ENCODE results near the gene ALDH3B2.
"Not testable (repeated sequence)": the region's sequence is repeated elsewhere in the genome, so short reads cannot be mapped to it uniquely, and the experiment has no call there.

Gene ALDH3B2

DNA sequence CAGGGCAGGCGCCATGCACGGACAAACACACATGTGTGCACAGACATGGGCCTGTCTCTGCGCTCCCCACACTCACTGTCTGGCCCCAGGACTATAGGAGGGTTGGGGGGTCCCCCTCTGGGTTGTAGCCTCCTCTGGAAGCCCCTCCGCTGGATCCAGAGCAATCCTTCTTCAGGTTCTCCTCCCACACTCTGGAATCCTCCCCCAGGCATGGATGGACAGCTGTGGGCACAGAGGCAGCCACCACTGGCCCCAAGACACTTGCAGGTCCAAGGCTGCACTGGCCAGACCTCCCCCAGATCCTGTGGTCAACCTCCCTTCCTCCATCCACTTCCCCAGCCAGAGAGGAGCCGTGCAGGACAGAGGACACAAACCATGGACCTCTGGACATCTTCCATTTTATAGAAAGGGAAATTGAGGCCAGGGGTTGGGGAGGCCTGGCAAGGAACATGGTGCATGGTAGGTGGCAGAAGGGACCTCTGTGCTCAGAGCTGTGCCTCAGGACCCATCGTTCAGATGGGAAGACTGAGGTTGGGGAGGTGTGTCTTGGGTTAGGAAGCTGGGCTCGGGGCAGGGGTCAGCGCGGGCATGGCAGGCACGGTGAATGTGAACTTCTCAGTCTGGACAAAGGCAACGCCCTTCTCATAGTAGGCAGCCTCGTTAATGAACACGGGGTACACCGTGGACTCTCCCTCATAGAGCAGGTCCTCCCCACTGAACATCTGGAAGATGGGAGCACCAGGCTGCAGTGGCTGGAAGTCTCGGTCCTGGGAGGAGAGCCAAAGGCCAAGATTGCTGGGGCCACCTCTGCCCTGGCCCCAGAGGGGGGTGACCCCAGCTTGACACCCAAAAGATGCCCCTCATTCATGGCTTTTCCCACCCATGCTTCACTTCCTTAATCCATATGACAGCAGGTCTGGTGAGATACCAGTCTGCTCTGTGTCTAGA, 32.0 kb downstream of the ALDH3B2 start:
- no peak for DNase-seq (ENCODE audit: low read depth)

DNA sequence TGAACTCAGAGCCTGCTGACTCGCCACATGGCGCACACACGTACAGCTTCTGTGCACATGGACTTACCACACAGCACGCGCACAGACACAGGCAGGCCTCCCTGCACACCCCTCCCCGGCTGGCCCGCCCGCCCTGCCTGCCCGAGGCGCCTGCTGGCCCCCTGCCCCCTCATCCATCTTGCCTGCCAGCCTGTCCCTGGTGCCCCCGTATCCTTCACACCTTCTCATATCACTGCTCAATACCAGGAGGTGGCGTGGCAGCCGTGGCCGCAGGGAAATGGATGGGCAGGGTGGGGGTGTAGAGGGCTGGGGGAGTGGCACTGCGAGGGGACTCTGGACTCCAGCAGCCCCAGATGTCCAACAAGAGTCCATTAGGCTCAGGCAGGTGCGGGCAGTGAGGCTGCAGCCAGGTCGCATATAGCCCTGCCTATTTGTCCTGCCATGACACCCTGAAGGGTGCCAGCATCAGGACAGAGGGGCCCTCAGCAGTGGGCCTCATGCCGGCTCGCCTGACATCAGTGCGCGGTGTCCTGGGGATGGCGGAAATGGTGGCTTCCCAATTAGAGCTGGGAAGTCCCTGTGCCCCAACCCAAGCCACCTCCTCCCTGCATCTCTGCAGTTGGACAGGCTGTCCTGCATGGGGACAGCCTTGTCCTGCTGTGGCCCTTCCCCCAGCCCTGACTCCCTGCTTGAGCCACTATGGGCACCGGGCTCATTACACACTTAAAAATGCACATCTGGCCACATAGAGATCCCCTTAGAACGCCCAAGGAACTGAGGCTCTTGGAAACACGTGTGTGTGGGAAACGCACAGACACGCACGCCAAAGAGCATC, 32.9 kb downstream of the ALDH3B2 start:
- no peak for DNase-seq (ENCODE audit: low read depth)

DNA sequence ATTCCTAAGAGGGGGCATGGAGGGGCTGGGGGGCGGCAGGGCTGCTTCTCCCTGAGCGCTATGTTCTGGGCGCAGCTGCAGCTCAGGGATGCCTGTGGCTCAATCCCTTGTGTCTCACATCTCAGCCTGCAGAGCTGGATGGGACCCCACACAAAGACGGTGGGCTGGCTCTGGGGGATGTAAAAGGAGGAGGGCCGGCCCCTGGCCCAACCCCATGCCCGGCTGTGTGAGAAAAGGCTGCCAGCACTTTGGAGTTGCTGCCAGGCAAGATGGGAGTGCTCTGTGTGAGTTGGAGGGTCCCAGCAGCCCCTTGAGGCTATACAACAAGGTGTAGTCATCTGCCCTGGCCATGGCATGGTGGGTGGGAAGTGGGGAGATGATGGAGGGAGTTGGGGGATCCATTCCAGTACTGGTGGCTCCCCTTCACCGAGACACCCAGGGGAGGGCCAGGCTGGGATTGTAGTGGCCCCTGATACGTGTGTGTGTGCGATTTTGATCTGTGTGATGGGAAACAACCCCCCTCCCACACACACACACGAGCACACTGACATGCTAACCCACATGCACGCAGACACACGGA, 33.6 kb downstream of the ALDH3B2 start:
- no peak for DNase-seq (ENCODE audit: low read depth)

DNA sequence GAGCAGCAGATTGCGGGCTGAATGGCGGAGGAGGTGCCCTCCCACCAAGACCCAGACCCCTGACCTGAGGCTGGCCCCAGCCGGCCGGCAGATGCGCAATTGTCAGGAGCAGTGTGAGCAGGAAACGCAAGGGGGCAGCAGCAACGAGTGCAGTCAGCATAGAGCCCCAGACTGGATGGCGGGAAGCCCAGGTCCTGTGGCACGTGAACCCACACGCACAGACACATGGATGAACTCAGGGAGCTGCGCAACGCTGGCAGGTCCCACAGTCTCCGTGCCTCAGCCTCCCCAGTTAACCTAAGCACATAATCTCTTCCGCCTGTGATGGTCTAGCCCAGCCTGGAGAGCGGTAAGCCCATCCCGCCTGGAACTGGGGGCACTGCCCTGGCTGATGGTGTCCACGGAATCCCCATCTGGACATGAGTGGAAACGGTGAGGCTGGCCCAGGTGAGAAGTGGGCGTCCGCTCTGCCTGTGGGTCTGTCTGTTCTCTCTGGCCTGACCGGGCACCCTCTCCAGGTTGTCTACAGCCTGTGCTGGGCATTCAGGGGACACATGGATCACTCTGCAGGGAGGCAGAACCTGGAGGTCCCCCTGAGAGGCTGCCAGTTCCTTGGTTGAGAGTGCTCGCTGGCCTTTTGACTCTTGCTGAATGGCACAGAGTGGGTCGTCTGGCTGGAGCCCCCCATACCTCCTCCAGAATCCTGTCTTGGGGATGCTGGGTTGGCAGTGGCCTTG, 34.2 kb downstream of the ALDH3B2 start:
- peak; percentile 36 for DNase-seq (ENCODE audit: low read depth)

DNA sequence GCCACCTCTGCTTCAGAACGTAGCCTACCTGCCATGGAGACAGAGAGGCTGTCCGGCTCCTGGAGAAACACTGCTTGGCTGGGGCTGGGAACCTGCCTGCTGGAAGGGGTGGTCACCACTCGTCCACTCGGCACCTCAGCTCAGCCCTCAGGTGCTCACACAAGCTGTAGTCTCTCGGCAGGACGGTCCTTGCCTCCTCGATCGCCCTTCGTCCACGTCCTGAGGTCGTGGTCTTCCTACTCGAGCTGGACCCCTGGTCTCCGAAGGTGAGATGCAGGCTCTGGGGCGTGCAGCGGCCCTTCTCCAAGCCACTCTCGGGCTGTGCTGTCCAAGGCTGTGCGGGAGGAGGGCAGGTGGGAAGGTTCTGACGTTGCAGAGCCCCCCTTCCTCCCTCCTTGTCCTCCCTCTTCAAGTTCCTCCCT, 35.0 kb downstream of the ALDH3B2 start, which contains the start of gene TBX10:
Gene TBX10 (minus strand): TSS at position 326 of the 422 bp plus-strand sequence. CDS start 291 bp downstream, at position 35.
- DNase-seq (ENCODE audit: low read depth), result no peak

DNA sequence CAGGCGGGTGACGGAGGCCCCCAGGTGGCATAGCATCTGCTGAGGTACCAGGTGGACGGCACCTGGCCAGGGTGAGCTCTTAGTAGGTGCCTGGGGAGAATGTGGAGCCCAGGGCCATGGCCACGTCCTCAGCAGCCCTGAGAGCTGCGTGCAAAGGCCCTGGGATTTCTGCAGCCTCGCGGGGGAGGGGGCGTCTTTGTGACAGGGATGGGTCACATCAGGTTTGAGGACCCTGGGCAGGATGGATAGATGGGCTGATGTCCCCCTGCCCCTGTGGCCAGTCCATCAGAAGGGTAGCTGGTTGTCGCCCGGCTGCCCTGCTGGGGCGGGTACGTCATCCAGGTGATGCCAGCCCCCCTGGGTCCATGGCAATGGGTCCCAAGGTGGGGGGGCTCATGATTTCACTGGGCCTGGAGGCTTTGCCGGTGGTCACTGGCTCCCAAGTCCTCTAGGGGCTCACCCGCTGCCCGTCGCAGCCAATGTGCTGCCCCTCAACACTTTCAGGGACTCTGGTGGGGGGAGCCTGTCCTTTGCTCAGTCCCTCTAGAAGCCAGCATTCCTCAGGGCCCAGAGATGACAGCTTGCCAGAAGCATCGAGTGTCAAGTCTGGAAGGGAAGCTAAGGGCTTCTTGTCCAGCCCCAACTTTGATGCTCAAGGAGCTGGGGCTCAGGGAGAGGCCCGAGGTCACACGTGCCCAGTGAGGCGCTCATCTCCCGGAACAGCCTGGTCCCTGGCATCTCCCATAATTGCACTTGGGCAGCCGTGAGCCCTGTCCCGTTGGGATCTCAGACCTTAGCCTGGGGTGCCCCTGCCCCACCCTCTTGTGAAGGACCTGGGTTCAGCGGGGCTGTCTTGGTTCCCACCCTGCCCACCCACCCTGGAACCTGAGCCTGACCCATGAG, 35.6 kb downstream of the ALDH3B2 start:
- no peak for DNase-seq (ENCODE audit: low read depth)

DNA sequence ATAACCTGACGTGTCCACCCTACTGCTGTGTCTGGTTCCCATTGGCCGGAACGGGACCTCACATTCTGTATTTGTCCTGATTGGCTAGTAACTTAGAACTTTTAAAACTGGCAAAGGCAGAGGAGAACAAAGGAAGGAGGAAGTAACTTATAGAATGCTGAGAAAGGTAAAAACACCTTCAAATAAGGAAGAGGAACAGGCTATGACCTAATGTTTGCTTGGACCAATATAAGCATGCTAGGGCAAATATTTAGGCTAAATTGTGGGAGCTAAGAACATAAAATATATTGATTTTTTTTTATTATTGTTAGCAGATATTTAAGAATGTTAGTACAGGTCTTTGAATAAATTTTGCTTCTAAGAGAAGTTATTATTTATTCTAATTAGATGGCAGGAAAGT, 37.0 kb downstream of the ALDH3B2 start:
- not testable (repeated sequence) for DNase-seq (ENCODE audit: low read depth)

DNA sequence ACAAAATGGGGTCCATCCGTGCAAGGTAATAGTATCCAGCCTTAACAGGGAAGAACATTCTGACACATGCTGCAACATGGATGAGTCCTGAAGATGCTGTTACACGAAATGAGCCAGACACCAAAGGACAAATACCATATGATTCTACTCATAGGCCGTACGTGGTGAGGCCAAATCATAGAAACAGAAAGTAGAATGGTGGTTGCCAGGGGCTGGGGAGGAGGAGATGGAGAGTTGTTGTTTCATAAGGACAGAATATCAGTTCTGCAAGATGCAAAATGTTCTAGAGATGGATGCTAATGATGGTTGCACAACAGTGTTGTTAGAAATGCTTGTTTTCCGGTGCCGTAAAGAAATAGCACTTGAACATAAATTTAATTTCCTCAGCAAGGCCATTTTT, 37.5 kb downstream of the ALDH3B2 start:
- no peak for DNase-seq (ENCODE audit: low read depth)

DNA sequence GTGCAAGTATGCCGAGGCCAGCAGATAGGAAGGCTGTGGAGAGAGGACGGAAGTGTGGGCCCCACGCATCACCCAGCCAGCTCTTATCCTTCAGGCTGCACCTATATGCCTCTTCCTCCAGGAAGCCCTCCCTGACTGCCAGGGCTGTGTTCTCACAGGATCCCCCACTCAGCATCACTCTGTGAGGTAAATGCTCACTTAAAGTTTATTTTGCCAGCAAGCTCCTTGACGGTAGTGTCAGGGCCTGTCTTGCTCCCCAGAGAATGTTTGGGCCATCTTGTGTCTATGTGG, 39.2 kb downstream of the ALDH3B2 start:
- no peak for DNase-seq (ENCODE audit: low read depth)

DNA sequence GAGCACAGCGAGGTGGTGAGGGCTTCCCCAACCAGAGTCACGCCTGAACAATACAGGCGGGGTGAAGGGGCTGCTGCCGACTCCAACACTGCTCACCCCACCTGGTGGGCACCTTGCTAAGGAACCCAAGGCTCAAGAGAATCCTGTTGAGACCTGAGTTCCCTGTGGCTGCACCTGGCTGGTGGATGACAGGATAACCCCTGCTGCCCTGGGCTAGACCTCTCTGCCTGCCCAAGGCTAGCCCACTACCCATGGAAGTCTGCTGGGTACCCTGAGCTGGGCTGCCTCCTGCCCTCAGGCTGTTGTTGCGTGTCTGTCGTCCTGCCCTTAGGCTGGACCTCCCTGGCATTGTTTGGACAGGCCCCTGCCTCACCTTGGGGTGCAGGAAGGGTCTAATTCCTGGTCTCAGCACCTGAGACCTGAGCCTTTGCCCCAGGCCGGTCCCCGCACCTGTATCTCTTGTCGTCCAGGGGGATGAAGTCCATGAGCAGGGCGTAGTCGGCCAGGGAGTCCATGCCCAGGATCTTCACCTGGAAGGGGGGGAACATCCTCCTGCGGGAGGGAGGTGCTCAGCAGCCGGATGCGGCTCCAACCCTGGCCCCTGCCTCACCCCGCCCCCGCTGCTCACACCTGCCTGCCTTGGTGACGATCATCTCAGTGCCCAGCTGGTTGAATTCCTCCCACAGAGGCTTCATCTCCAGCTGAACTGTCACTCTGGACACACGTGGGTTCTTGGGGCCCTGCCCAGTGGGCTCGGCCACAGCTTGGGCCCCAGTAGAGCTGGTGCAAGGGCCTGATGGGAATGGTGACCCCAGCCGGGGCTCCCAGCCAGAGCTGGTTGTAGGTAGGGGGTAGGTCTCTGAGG, 39.8 kb downstream of the ALDH3B2 start:
- DNase-seq (ENCODE audit: low read depth), result no peak

DNA sequence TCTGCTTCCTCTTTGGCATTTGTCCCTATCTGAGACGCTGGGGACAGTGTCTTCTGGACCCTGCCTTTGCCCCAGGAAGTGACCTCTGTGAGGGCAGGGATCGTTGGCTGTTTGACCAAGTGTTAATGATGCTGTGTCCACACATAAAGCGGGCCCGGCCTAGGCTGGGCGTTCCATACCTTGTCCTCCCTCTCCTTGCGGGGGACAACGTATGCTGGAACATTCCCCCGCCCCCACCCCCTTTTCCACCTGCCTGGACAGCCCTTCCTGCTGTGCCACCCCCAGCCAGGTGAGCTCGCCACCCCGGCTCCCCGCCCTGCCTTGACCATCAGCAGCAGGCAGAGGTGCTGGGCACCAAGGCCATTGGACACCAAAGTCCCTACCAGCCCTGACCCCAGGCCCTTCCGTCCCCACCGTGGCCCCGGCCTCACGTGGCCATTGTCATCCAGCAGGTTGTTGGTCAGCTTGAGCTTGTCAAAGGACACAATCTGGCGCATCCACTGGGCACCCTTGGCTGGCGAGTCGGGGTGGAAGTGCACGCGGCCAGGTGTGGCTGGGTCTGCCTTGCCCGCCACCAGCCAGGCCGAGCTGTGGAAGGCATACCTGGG, 40.6 kb downstream of the ALDH3B2 start:
- DNase-seq (ENCODE audit: low read depth), result no peak

DNA sequence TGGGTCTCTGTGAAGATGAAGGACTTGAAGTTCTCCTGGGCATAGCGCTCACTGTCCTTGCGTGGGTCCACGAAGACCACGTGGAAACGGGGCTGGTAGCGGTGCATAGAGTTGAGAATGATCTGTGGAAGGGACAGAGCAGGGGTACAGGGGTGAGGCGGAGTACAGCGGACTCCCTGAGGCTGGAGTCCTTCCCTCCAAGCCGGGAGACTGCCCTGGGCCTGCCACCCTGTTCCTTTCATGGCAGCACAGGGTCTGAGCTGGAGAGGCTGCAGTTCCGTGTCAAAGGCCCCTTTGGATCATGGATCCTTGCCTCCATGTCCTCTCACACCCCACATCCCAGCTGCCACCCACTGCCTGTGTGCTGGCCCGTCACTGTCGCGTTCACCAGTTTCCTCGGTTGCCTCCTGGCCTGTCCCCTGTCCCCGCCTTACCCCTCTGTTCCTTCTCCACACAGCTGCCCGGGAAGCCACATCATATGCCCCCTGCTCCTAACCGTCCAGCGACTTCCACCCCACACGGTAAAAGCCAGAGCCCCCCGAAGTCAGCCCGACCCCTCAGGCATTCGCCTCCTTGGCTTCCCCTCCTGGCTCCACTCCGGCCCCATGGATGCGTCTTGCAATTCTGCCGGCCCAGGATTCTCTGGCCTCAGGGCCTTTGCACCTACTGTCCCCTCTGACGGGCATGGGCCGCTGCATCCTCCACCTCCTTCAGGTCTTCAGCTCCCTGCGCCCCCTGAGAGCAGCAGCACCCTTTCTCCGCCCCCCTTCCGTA, 41.3 kb downstream of the ALDH3B2 start:
- DNase-seq (ENCODE audit: low read depth), result no peak

DNA sequence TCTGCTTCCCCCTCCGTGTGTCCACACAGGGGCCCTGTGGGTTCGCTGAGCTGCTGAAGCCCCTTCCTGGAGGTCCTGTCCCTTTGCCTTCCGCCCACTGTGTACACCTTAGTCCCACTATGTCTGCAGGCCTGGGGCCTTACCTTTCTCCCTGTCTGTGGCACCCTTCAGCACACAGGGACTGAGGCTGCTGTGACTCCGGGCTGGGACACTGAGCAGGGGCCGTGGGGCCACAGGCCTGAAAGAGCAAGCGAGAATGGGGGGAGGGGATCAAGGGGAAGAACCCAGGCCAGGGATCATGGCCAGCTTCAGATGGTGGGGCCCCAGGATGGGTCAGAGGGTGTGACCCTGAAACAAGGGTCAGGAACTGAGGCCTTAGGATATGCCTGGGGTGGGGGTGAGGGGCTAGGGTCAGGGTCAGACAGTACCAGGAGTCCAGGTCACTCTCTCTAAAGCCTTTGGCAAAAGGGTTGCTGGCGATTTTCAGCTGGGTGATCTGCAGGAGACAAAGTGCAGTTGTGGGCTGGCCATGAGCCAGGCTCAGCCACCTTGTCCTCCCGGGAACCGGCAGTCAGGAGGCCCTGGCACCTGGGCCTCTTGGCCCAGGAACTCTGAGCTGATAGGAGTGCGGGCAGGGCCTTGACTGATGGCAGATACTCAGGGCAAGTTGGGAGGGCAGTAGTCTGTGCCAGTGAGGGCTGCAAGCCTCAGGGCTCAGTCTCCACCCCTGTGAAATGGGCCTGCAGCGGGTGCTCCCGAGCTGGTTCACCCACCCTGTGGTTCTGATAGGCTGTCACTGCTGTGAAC, 42.0 kb downstream of the ALDH3B2 start:
- no peak for DNase-seq (ENCODE audit: low read depth)

DNA sequence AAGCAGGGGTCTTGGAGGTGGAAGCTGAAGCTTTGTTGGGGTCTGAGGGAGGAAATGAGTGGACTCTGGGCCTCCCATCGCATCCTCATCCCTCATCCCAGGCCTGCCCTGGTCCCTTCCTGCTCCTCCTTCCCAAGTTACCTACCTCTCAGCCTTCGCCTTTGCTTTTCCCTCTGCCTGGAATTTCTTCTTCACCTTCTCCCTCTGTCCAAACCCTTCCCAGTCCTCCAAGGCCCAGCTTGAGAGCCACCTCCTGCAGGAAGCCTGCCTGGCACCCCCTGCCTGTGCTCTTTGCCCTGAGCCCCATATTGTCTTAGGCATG, 42.6 kb downstream of the ALDH3B2 start:
- no peak for DNase-seq (ENCODE audit: low read depth)

DNA sequence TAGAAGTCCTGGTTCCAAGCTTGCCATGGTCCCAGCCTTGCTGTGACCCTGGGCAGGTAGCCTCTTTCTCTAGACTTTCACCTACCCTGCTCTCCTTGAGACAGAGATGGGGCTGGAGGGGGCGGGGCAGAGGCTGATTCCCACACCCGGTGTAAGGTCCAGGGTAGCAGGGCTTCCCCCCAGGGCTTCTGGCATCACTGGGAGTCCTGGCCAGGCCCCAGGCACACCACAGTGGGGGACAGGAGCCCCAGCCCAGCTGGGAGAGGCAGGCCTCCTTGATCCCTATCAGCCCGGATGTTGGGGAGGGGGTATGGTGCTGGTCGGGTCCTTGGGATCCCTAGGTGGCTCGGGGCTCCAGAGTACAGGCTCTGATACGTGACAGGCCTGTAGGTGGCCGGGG, 43.0 kb downstream of the ALDH3B2 start:
- DNase-seq (ENCODE audit: low read depth), result no peak

DNA sequence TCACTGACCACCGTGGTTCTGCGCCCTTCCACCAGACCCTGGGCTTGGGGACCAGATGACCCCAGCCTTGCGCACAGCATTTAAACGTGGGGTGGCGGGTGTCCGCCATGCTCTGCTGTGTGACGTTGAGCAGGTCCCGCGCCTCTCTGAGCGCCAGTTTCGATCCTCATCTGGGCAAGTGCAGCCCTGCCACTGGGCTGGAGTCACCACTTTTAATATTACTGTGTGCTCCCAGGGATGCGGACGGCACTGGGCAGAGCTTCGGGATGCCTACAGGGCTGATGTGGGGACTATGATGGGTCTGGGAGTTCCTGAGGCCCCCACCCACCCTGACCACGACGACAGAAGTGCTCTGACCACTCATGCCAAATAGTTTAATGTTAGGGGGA, 43.5 kb downstream of the ALDH3B2 start:
- DNase-seq (ENCODE audit: low read depth), result no peak

DNA sequence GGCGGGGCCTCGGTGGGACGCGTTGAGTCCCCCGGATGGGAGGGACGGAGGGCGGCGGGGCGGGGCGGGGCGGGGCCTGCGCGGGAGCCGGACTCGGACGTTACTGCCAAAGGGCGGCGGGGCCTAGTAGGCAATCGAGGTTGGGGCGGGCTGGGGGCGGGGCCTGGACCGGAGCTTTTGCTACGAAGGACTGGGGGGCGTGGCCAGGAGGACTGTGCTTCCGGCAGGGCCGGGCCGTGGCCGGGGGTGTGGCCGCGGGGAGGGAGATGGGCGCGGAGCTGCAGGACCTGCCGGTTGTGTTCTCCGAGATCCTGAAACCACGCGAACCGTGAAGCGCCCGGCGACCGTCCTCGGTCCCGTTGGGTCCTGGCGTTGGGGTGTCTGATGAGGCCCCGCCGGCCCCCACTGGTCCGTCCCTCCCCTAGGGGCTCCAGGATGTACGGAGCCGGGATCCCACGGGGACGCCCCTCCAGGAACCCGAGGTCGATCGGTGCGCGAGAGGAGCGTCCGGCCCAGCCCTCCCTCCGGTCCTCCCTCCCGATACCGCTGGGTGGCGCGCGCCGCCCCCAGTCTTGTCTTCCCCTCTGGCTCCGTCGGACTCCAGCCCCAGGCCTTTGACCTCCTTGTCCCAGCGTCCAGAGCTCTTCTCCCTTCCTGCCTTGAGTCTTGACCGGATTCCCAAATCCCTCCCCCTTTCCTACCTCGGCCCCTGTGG, 44.0 kb downstream of the ALDH3B2 start:
- peak; percentile 92 for DNase-seq (ENCODE audit: low read depth)

All from activated T-helper 9 cell treated with anti-CD3 and anti-CD28 coated beads, Interleukin-2, amount 50 U/mL, for 16 hours (primary cell).